Stimulated activated naive B cell treated with anti-CD40 and anti-IgM and Interleukin-4, amounts not matched to agents 10 μg/mL and 1 μg/mL and 100 μg/mL, for 72 hours (primary cell): ENCODE results near the gene VCAM1.

Experiments
- ATAC-seq, 2 donors: fragments of 150-1000 bp; cut with Tn5 transposase; replicated peaks; 2 replicates each; pipeline ENCODE4 v1.10.0; 2021; ENCODE audit warnings: moderate library complexity in 1 of 2
- DNase-seq: peaks from one replicate; pipeline ENCODE4 v3.0.0; 2021
- H3K27ac Mint-ChIP-seq: one replicate; pipeline ENCODE4 v1.8.0; 2022; ENCODE audit warnings: mild to moderate bottlenecking, mixed read lengths
- H3K27me3 Mint-ChIP-seq, 2 donors: one replicate each; pipeline ENCODE4 v1.8.0; 2022; ENCODE audit warnings: mixed read lengths in 2 of 2
- H3K36me3 Mint-ChIP-seq, 2 donors: one replicate each; pipeline ENCODE4 v1.8.0; 2022; ENCODE audit warnings: mixed read lengths in 2 of 2, mild to moderate bottlenecking in 1 of 2
- H3K4me1 Mint-ChIP-seq, 2 donors: one replicate each; pipeline ENCODE4 v1.8.0; 2022; ENCODE audit warnings: mixed read lengths in 2 of 2, mild to moderate bottlenecking in 1 of 2
- H3K4me3 Mint-ChIP-seq, 2 donors: one replicate each; pipeline ENCODE4 v1.8.0; 2022; ENCODE audit warnings: mild to moderate bottlenecking in 2 of 2, mixed read lengths in 2 of 2, moderate library complexity in 1 of 2
- H3K9me3 Mint-ChIP-seq, 2 donors: one replicate each; pipeline ENCODE4 v1.8.0; 2022; ENCODE audit warnings: mixed read lengths in 2 of 2, mild to moderate bottlenecking in 1 of 2

Gene VCAM1

GRCh38 chr1:100713626-100714025, 5.9 kb upstream of the VCAM1 start:
- ATAC-seq = no peak
- Mint-ChIP-seq H3K9me3 (no peaks in the 10 kb centered on the region), H3K27me3 (peaks cover 10 to 15% of the 10 kb centered on the region in 2 donors), H3K27ac (no peak overlapping the region), H3K4me3 (no peak overlapping the region), H3K4me1 (no peaks in the 10 kb centered on the region), H3K36me3 (no peaks in the 10 kb centered on the region)
- DNase-seq = no peak

DNA sequence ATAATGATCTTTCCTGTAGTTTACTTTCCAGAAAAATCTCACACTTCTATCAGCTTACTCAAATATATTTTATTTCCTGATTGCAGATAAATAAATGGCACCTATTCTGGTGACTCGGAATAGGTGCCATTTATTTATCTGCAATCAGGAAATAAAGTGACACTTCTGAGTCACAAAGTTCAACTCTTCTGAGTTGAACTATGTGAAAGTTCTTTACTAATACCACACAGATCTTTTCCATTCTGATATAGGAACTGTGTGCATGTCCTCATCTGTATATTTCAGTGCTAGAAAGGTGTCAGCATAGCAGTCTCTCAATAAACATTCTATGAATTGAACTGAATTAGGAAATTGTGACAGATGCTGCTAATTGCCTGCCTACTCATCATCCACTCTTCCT, 4.9 kb upstream of the VCAM1 start:
- H3K27ac Mint-ChIP-seq = no peak overlapping the region
- H3K9me3 Mint-ChIP-seq = no peaks in the 10 kb centered on the region
- DNase-seq = no peak
- no peak for ATAC-seq
- no peak overlapping the region for H3K4me3 Mint-ChIP-seq
- H3K4me1 Mint-ChIP-seq = peaks cover 0 to 3% of the 10 kb centered on the region in 2 donors
- H3K36me3 Mint-ChIP-seq = no peaks in the 10 kb centered on the region
- peaks cover 6 to 10% of the 10 kb centered on the region in 2 donors for H3K27me3 Mint-ChIP-seq

DNA sequence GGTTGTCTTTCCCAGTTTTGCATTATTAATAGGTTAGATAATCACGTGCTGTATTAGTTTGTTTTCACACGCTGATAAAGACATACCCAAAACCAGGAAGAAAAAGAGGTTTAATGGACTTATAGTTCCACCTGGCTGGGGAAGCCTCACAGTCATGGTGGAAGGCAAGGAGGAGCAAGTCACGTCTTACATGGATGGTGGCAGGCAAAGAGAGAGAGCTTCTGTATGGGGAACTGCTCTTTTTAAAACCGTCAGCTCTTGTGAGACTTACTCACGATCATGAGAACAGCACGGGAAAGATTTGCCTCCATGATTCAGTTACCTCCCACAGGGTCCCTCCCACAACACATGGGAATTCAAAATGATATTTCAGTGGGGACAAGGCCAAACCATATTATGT, 2.3 kb upstream of the VCAM1 start:
- ATAC-seq = no peak
- Mint-ChIP-seq H3K4me1 (peaks cover 0 to 3% of the 10 kb centered on the region in 2 donors), H3K9me3 (no peaks in the 10 kb centered on the region), H3K4me3 (no peak overlapping the region), H3K36me3 (no peaks in the 10 kb centered on the region), H3K27me3 (peaks cover 4 to 12% of the 10 kb centered on the region in 2 donors), H3K27ac (no peak overlapping the region)
- DNase-seq = no peak

- no peak overlapping the region for H3K27ac Mint-ChIP-seq
- peaks cover 7 to 8% of the 10 kb centered on the region in 2 donors for H3K27me3 Mint-ChIP-seq
- ATAC-seq = no peak
Measured at GRCh38 chr1:100718581-100718980, 961 bp upstream of the VCAM1 start.

DNA sequence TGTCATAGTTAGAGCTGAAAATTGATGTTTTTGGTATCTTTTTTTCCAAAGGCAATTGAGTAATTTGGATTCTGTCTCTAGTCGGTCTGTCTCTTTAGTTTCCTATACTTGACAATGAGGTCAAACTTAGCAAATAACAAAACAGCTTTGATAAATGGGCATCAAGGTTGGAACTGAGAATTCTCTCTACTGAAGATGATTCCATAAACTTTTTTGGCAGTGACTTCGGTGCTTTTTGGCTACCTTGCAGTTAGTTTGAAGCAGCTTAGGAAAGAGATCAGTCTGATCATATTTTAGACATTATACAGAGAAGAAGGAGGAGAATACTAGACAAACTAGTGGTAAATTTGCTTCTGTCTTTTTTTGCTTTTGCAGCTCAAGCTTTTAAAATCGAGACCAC, 559 bp downstream of the VCAM1 start:
- no peak for DNase-seq
- H3K9me3 Mint-ChIP-seq = no peaks in the 10 kb centered on the region
- ATAC-seq = no peak

More at GRCh38 chr1:100718581-100718980, 961 bp upstream of the VCAM1 start:
- peaks cover 0 to 3% of the 10 kb centered on the region in 2 donors for H3K4me1 Mint-ChIP-seq
- no peak overlapping the region for H3K4me3 Mint-ChIP-seq
- DNase-seq = no peak
- H3K36me3 Mint-ChIP-seq = no peaks in the 10 kb centered on the region
- H3K9me3 Mint-ChIP-seq = no peaks in the 10 kb centered on the region

GRCh38 chr1:100720751-100721150, 1.2 kb downstream of the VCAM1 start:
- Mint-ChIP-seq H3K27ac (no peak overlapping the region), H3K4me3 (no peak overlapping the region), H3K4me1 (peaks cover 0 to 3% of the 10 kb centered on the region in 2 donors), H3K27me3 (peaks cover 11 to 18% of the 10 kb centered on the region in 2 donors), H3K36me3 (no peaks in the 10 kb centered on the region), H3K9me3 (no peaks in the 10 kb centered on the region)
- no peak for ATAC-seq
- no peak for DNase-seq

More for the DNA sequence above, 559 bp downstream of the VCAM1 start:
- no peaks in the 10 kb centered on the region for H3K36me3 Mint-ChIP-seq
- no peak overlapping the region for H3K27ac Mint-ChIP-seq
- no peak overlapping the region for H3K4me3 Mint-ChIP-seq
- peaks cover 10 to 15% of the 10 kb centered on the region in 2 donors for H3K27me3 Mint-ChIP-seq
- H3K4me1 Mint-ChIP-seq = peaks cover 0 to 3% of the 10 kb centered on the region in 2 donors

DNA sequence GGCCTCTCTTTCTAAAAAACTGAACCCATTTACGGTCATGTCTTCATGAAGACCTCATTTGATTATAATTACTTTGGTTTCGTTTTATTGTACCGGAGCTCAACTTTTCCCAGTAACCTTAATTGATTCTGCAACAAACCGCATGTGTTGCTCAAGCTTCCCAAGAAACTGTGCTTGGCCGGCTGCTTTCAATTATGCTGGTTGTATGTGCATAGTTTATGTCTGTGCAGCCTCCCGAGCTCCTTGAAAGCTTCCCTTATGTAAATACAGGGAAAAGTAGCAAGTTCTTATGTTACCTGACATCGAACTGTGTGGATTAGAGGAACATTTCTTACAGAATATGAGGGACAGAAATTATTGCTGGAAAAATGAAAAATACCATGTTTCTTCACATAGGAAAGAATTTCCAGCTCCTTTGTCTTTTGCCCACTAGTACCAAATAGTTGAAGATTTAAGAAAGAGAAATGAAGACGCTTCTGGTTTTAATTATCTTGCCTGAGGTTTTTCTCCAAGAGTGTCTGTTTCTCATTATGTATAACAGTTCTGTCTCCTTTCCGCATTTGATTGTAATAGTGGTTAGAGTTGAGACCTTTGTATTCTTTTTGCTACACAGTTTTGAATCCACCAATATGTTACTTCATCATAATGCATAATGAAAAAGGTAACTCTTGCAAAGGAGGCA, 2.1 kb downstream of the VCAM1 start:
- peaks cover 0 to 3% of the 10 kb centered on the region in 2 donors for H3K4me1 Mint-ChIP-seq
- H3K27me3 Mint-ChIP-seq = peaks cover 11 to 26% of the 10 kb centered on the region in 2 donors
- H3K27ac Mint-ChIP-seq = no peak overlapping the region
- no peak overlapping the region for H3K4me3 Mint-ChIP-seq
- no peak for ATAC-seq
- DNase-seq = no peak
- H3K36me3 Mint-ChIP-seq = no peaks in the 10 kb centered on the region
- H3K9me3 Mint-ChIP-seq = no peaks in the 10 kb centered on the region

DNA sequence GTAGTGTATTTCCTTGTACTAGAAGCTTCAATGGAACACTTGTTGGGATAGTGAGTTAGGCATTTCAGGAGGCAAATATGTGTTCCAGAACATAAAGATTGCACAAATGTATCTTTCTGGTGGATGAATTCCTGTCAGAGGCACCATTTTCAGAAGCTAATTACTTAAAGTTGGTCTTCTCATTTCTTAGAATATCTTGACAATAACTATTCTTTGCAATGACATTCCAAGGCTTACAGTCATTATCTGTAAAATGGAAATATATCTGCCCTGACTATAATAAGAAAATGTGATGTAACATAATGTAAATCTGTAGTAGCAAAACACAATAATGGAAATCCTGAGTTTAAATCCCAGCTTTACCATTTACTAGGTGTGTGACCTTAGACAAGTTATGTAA, 2.7 kb downstream of the VCAM1 start:
- peaks cover 11 to 26% of the 10 kb centered on the region in 2 donors for H3K27me3 Mint-ChIP-seq
- H3K4me1 Mint-ChIP-seq = peaks cover 0 to 3% of the 10 kb centered on the region in 2 donors
- ATAC-seq = no peak
- H3K4me3 Mint-ChIP-seq = no peak overlapping the region
- H3K27ac Mint-ChIP-seq = no peak overlapping the region
- no peak for DNase-seq
- no peaks in the 10 kb centered on the region for H3K9me3 Mint-ChIP-seq
- H3K36me3 Mint-ChIP-seq = no peaks in the 10 kb centered on the region

DNA sequence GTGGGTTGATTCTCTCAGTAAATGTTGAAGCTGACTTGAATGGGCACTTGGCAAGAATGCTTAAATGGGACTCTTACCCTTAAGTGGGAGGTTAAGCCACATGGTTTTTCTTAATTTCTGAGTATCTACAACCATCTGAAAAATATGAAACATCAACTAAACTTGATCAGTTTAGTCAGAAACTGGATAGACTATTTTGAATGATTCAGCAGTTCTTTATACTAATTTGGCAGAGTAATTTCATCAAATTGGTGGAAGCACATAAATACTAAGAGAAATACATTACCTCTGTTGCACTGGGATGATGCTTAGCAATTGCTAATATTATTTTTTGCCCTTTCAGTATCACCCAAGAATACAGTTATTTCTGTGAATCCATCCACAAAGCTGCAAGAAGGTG, 4.7 kb downstream of the VCAM1 start:
- ATAC-seq (no peak), DNase-seq (no peak)
- no peak overlapping the region for H3K4me3 Mint-ChIP-seq
- H3K4me1 Mint-ChIP-seq = peaks cover 0 to 3% of the 10 kb centered on the region in 2 donors
- H3K27ac Mint-ChIP-seq = no peak overlapping the region
- peaks cover 11 to 26% of the 10 kb centered on the region in 2 donors for H3K27me3 Mint-ChIP-seq
- no peaks in the 10 kb centered on the region for H3K36me3 Mint-ChIP-seq
- no peaks in the 10 kb centered on the region for H3K9me3 Mint-ChIP-seq

DNA sequence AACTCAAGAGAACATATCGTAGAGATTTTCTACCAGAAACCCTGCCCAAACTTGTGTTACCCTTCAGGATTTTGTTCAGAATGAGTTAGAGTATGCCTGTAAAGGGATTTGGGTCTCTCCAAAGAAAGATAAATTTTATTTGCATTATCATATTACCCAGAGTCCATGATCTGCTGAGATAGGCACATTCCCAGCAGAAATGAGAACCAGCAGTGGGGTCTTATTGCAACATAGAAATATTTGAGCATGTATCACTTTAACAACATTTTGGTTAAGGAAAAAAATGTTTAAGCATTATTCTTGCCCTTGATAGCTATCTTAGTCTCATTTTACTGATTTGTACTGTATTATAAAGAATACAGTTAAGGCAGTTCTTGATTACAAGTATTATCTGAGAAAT, 10.6 kb downstream of the VCAM1 start:
- Mint-ChIP-seq H3K4me1 (no peaks in the 10 kb centered on the region), H3K4me3 (no peak overlapping the region), H3K9me3 (no peaks in the 10 kb centered on the region), H3K27ac (no peak overlapping the region), H3K27me3 (peaks cover 5 to 10% of the 10 kb centered on the region in 2 donors), H3K36me3 (no peaks in the 10 kb centered on the region)
- no peak for DNase-seq
- ATAC-seq = no peak

DNA sequence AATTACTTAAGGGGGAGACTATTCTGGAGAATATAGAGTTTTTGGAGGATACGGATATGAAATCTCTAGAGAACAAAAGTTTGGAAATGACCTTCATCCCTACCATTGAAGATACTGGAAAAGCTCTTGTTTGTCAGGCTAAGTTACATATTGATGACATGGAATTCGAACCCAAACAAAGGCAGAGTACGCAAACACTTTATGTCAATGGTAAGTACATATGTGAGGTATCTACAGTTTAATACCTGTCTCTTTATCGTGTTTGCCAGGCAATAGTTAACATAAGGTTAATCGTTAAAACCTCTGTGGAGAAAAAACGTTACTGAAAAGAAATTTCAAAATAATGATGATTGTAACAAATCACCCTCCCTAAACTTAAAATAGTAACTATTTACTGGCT, 11.8 kb downstream of the VCAM1 start:
- no peaks in the 10 kb centered on the region for H3K36me3 Mint-ChIP-seq
- ATAC-seq (no peak), DNase-seq (no peak)
- no peak overlapping the region for H3K4me3 Mint-ChIP-seq
- no peak overlapping the region for H3K27ac Mint-ChIP-seq
- H3K9me3 Mint-ChIP-seq = no peaks in the 10 kb centered on the region
- H3K4me1 Mint-ChIP-seq = no peaks in the 10 kb centered on the region
- peaks cover 2 to 4% of the 10 kb centered on the region in 2 donors for H3K27me3 Mint-ChIP-seq

GRCh38 chr1:100731758-100732157, 12.2 kb downstream of the VCAM1 start:
- DNase-seq (no peak), ATAC-seq (no peak)
- Mint-ChIP-seq H3K4me3 (no peak overlapping the region), H3K36me3 (no peaks in the 10 kb centered on the region), H3K4me1 (no peaks in the 10 kb centered on the region), H3K9me3 (no peaks in the 10 kb centered on the region), H3K27ac (no peak overlapping the region), H3K27me3 (peaks cover 0 to 4% of the 10 kb centered on the region in 2 donors)

- Mint-ChIP-seq H3K36me3 (no peaks in the 10 kb centered on the region), H3K9me3 (no peaks in the 10 kb centered on the region), H3K4me3 (no peak overlapping the region), H3K27ac (no peak overlapping the region), H3K27me3 (peaks cover 0 to 4% of the 10 kb centered on the region in 2 donors), H3K4me1 (no peaks in the 10 kb centered on the region)
- DNase-seq (no peak), ATAC-seq (no peak)
Measured at GRCh38 chr1:100734676-100735075, 15.1 kb downstream of the VCAM1 start.

- no peaks in the 10 kb centered on the region for H3K4me1 Mint-ChIP-seq
- ATAC-seq = no peak
- H3K9me3 Mint-ChIP-seq = no peaks in the 10 kb centered on the region
Measured at GRCh38 chr1:100735244-100735643, 15.7 kb downstream of the VCAM1 start.

GRCh38 chr1:100736324-100736723, 16.8 kb downstream of the VCAM1 start:
- Mint-ChIP-seq H3K4me3 (no peak overlapping the region), H3K36me3 (no peaks in the 10 kb centered on the region), H3K27me3 (no peaks in the 10 kb centered on the region), H3K27ac (no peak overlapping the region), H3K4me1 (no peaks in the 10 kb centered on the region), H3K9me3 (no peaks in the 10 kb centered on the region)
- DNase-seq (no peak), ATAC-seq (no peak)

More at GRCh38 chr1:100735244-100735643, 15.7 kb downstream of the VCAM1 start:
- Mint-ChIP-seq H3K4me3 (no peak overlapping the region), H3K27me3 (peaks cover 0 to 4% of the 10 kb centered on the region in 2 donors), H3K36me3 (no peaks in the 10 kb centered on the region), H3K27ac (no peak overlapping the region)
- no peak for DNase-seq
